GM18519 (cell line): ENCODE measurements around the gene GLYATL1B.
"Not testable (repeated sequence)": the region's sequence is repeated elsewhere in the genome, so short reads cannot be mapped to it uniquely, and the experiment has no call there.

Experiments used
- ATAC-seq: cut with Tn5 transposase; IDR thresholded peaks from one replicate; pipeline ENCODE4 v1.9.1; 2021; ENCODE audit warnings: mild to moderate bottlenecking, moderate library complexity; ENCODE audit not compliant: unreplicated experiment, low FRiP score

The GLYATL1B gene, protein sequence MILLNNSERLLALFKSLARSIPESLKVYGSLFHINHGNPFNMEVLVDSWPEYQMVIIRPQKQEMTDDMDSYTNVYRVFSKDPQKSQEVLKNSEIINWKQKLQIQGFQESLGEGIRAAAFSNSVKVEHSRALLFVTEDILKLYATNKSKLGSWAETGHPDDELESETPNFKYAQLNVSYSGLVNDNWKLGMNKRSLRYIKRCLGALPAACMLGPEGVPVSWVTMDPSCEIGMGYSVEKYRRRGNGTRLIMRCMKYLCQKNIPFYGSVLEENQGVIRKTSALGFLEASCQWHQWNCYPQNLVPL

DNA sequence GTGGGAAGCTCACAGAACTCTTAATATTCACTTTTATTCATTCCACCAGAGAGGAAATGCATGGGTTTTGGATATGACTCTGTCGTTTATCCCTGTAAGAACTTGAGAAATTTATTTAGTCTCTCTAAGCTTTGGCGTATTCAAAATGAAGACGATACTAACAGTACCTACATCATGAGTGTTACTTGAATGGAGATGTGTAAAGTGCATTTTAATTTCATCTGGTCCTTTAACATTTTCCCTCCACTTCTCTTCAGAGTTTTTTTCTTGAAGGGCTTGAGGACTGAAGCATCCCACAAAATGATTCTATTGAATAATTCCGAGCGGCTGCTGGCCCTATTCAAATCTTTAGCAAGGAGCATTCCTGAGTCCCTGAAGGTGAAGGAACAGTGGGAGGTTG lies at the start of gene GLYATL1B:
Gene GLYATL1B, plus strand, starts transcription at position 301 of the 400 bp plus-strand sequence. Its CDS starts 0 bp downstream, at position 301.
- ATAC-seq, result not testable (repeated sequence)

DNA sequence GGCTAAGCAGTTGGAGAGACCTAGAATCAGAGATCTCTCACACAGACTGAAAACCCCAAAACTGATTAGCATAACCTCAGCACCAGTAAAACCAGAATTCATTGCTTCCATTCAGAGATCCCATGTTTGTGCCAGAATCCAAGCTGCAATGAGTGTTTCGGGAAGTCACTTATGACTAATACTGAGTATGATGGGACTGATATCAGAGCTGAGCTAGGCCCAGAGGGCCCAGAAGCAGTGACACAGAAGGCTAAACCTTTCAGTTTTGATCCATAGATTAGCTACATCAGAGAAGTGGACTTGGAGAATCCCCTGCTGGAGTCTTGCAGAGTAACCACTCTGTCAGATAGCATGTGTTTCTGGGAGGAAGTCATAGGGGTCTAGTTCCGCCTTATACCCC lies 49.6 kb upstream of the GLYATL1B start:
- ATAC-seq, result not testable (repeated sequence)

DNA sequence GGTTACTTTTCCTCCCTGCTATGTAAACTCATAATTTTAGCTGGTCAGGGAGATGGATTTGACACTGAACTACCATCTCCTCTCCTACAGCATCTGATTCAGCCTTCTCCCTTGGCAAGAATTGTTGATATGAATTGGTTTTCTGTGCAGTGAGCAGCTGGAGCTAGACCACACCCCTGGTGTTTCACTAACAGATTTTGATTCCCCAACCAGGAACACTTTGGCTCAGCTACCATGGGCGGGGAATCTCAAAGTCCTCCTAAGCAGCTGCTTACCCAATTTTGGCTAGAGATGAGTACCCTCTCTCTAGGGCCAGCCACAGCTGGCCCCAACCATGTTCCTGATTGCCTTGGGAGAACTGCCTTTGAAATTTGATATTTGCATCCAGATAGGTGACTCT lies 48.7 kb upstream of the GLYATL1B start:
- ATAC-seq, result not testable (repeated sequence)

DNA sequence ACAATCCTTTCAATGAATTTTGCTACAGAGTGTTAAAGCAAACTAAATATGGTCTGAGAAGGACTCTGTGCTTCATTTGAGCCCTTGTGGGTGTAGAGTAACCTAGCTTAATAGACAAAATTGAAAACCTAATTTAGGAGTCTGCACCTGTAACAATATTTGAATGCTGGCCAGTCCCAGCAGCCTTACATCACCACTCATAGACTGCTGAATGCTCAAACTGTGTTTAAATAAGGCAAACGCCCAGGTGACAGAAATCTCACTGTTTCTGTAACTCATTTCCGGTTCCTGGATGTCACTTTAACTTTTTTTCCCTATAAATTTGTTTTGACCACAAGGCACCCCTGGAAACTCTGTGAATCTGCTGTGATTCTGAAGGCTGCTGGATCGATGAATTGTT lies 45.5 kb upstream of the GLYATL1B start:
- no peak for ATAC-seq

DNA sequence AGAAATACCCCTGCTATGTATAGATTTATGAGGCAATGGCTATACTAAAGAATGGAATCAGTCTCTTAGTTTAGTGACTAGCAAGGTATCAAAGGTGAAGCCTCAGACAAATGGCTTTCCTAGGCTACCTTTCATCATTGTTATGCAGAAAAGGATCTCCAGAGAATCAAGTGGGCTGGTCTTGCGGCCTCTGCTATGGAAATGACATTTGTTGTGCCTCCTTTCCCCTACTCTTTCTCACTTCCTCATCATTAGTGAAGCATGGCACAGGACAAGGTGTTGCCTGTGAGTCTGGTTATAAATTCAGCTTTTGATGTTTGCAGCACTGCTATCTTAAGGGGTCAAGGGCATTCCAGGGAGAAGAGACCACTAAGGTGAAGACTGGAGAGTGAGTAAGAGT lies 34.7 kb upstream of the GLYATL1B start:
- ATAC-seq, result peak; percentile 57

- ATAC-seq, result not testable (repeated sequence)
Observed at GRCh38 chr11:59052355-59052754, 33.8 kb upstream of the GLYATL1B start.

- peak; percentile 53 for ATAC-seq
Observed at GRCh38 chr11:59053387-59053786, 32.7 kb upstream of the GLYATL1B start.

DNA sequence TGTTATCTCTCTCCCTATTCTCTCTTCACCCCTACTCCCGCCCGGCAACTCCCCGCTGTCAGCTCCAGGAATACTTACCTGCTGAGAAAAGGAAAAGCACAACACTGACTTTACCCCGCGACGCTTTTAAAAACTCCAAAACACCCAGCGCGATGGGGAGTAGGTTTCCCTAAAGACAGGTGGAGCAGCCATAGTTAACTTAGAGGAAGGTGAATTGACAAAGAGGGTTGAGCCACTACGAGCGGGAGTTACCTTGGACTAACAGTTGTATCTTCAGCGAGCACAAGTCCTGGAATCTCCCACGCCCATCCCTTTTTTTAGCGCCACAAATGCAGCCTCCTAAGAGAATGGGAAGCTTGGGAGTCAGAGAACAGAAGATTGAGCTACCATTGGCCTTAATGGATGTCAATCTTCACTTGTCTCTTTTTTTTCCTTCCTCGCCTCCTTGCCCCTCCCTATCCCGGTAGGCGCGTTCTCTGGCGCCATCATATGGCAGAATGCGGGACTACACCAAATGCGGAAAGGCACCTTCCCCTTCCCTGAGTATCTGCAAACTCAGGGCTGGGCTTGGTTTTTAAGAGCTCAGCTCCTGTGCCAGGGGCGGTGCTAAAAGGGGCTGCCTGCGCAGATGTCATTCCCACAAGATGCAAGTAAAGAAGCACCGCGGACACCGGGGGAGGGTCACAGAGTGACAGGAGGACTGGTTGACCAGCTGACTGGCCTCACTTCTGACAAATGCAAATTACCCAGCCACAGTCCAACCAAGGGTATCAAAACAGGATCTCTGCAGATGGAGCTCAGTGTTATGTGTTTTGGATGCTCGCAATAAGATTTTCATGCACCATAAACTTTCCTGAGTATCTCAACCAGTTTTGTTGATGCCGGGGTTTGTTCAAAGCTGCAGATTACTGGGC lies 27.7 kb upstream of the GLYATL1B start:
- peak; percentile 92 for ATAC-seq

DNA sequence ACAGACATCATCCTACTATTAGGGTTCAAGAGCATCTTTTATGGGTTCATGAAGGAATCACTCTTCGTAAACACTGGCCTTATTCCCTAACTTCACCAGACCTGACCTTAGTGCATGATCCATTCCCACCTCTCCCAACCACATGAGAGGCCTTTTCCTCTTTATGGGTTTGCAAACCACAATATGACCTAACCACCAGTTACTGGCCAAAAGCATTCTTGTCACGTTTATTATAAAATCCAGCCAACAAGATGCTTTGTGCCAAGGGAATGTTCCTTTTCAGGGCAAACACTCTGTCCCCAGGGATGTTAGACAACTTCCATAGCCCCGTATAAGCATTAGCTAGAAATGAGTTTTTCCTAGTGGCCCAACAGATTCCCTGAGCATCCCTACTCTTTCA lies 26.0 kb upstream of the GLYATL1B start:
- ATAC-seq, result not testable (repeated sequence)

DNA sequence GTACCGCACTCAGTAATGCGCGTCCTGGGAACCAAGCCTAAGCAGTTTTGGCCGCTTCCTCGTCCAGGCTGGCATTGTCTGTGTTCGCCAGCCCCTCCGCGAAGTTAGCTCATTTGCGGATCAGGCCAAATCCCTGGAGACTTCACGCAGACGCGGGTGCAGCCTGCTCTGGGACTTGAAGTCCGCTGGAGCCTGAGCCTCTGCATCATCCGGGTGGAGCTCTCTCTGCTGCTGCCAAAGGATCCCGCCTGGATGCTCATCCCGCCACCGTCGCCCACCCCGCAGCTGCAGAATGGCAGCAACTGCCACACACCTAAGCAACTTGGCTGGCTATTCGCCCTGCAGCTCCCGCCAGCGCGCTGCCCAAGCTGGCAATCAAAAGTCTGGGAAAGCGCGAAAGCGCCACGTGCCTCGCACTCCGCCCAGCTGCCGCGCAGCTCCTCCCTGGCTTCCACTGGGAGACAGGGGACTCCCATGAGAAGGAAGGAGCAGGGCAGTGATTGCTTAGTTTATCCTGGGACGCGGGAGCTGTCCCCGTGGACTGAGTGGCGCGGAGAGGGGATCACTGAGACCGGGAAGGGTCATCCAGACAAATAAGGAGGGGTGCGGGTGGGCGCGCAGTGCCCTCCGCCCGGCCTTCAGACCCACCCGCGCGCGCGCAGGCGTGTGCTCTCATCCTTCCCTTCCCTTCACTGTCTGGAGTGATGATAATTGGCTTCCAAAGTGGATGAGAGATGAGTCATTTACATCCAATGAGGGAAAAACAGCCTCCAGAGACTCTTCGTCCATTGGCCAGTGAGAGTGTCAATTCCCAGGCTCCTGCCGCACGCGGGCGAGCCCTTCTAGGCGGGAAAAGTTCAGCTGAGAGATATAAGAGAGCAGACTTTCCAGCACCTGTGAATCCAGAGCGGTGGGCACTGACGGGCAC lies 23.2 kb upstream of the GLYATL1B start:
- ATAC-seq, result no peak

GRCh38 chr11:59063996-59064727 lies 21.9 kb upstream of the GLYATL1B start:
- ATAC-seq, result not testable (repeated sequence)

DNA sequence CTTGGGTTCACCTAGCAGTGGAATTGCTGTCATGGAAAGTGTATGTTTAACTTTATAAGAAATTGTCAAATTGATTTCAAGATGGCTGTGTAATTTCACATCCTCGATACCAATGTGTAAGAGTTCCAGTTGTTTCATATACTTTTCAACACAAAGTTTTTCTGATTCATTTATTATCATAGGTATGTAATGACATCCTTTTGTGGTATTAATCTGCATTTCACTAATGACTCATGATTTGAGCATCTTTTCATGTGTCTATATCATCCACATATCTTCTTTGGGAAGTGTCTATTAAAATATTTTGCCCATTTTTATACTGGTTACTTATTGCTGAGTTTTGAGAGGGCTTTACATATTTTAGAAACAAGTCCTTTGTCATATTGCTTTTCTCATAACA lies 17.0 kb upstream of the GLYATL1B start:
- ATAC-seq, result no peak

DNA sequence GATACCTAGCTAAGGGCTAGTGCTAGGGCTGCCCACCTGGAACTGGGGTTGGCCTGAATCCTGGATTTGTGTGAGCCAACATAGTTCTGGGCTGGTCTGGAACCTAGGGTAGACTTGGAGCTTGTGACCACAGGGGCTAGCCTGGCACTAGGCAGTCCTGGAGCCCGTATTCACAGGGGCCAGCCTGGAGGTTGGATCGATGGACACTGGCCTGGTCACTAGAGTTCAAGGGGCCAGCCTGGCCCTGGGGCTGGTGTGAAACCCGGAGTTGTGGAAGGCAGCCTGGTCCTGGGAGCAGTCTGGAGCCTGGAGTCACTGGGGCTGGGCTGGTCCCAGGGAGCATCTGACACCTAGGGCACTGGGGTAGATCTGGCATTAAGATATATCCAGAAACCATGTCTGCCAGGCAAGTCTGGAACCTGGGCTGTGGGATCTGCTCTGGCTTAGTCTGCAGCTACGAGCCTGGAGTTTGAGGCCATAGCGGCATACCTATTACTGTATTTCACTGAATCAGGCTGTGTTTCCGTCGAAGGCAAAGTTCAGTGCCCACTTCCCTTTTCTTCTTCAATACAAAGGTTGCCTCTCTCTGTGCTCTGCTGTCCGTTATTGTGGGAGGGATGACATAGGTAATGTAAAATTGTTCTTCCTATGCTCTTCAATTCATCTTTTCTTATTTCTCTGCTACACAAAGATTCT lies 9.1 kb upstream of the GLYATL1B start:
- peak; percentile 91 for ATAC-seq

DNA sequence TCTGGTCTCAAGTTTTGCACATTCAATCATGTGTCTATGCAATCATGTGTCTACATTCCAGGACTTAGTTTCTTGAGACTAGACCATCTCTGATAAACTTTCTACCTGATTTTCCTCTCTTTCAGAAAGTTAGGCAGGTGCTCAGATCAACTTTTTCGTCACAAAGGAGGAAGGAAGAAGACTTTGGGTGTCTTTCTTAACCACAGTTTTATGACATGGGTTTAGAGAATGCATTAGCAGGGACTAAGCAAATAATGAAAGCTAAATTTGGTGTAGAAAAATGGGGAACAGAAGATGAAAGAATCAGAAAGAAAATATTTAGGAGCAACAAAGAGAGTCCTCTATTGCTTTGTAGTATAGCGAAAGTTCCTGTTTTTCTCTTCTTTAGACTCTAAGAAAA lies 7.7 kb upstream of the GLYATL1B start:
- ATAC-seq, result no peak

DNA sequence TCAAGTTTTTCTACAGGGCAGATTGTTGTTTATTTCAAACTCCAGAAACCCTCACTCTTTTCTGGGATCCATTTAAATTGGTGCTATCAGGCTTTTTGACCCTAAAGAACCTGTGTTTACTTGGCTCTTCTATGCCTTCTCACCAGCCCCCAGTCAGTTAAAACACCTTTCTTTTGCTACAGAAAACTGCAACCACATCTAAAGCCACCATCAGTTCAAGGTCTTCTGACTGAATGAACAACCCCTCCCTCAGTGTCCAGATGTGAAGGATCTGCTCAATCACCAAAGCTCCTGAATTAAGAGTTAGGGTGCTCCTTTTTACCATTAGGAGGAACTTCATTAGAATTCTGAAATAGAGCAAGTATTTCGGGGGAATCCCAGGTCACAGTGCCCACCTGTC lies 7.0 kb upstream of the GLYATL1B start:
- ATAC-seq, result no peak

GRCh38 chr11:59080421-59080820 lies 5.7 kb upstream of the GLYATL1B start:
- ATAC-seq, result not testable (repeated sequence)

- ATAC-seq, result not testable (repeated sequence)
Observed at GRCh38 chr11:59081430-59082020, 4.6 kb upstream of the GLYATL1B start.

- ATAC-seq, result no peak
Observed at GRCh38 chr11:59088162-59088561, 2.1 kb downstream of the GLYATL1B start.

DNA sequence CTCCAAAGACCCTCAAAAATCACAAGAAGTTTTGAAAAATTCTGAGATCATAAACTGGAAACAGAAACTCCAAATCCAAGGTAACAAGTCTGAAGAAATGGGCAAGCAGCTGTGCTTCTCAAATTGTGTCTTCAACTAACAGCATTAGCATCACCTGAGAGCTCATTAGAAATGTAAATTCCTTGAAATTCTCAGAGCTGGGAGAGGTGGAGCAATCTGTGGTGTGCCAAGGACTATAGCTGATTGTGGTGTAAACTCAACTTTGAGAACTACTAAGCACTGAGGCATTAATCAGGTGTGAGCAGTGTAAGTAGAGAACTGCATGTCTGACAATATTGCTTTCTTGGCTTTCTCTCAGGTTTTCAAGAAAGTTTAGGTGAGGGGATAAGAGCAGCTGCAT lies 7.5 kb downstream of the GLYATL1B start:
- not testable (repeated sequence) for ATAC-seq
